Stimulated activated CD4-positive, alpha-beta T cell treated with anti-CD3 and anti-CD28 coated beads, Interleukin-4, amount 100 ng/mL, for 48 hours (primary cell): ENCODE results near the gene PIM3.

Source experiments
- DNase-seq, 2 donors: peaks; one replicate each; pipeline ENCODE4 v3.0.0-alpha.2; 2020; ENCODE audit warnings: low read depth in 2 of 2

PIM3 gene

GRCh38 chr22:50000587-50001387, 40.2 kb downstream of the PIM3 start:
- no peak for DNase-seq

- no peak for DNase-seq
Measured at GRCh38 chr22:50001388-50002231, 41.0 kb downstream of the PIM3 start.

- no peak for DNase-seq
Measured at GRCh38 chr22:50002791-50003190, 42.2 kb downstream of the PIM3 start.

GRCh38 chr22:50004918-50005317, 44.3 kb downstream of the PIM3 start:
- DNase-seq, result no peak

- DNase-seq, result no peak
Measured at GRCh38 chr22:50007057-50007511, 46.5 kb downstream of the PIM3 start.

- DNase-seq, result no peak
Measured at GRCh38 chr22:50008151-50009040, 47.8 kb downstream of the PIM3 start.

- DNase-seq, result no peak
Measured at GRCh38 chr22:50009251-50009650, 48.7 kb downstream of the PIM3 start.

GRCh38 chr22:50009765-50010675, 49.4 kb downstream of the PIM3 start:
- DNase-seq, result no peak

- DNase-seq, result no peak
Measured at GRCh38 chr22:50010676-50011446, 50.3 kb downstream of the PIM3 start.

GRCh38 chr22:50011447-50012210, 51.1 kb downstream of the PIM3 start:
- no peak for DNase-seq

GRCh38 chr22:50012211-50013181, 51.9 kb downstream of the PIM3 start, which contains the start of gene IL17REL:
TSS of gene IL17REL (minus strand) at chr22:50012765. CDS start at chr22:50012646, 119 bp downstream.
- DNase-seq, result no peak
